HepG2 (cell line): ENCODE measurements around the gene SPATA25. TPM values are rescaled to one million over a fixed set of nuclear protein-coding genes. Genes with fewer than 3 reads are reported as not detected.

Experiments
- ARNT ChIP-seq: fragments of 450-650 bp; IDR thresholded peaks from 2 replicates; pipeline ENCODE4 v1.6.1; 2017
- CCDC6 ChIP-seq: sonication (generic); formaldehyde crosslinking; IDR thresholded peaks from 2 replicates; pipeline ENCODE4 v1.8.1; 2022; ENCODE audit warnings: mild to moderate bottlenecking, missing genetic modification reagents, moderate library complexity
- GATAD1 ChIP-seq: IDR thresholded peaks from 2 replicates; pipeline ENCODE4 v1.6.1; 2016; ENCODE audit warnings: missing genetic modification reagents, missing compliant biosample characterization
- GZF1 ChIP-seq: sonication (generic); formaldehyde crosslinking; IDR thresholded peaks from 2 replicates; pipeline ENCODE4 v1.5.1; 2020; ENCODE audit warnings: mild to moderate bottlenecking, missing genetic modification reagents
- KLF12 ChIP-seq: sonication (generic); formaldehyde crosslinking; IDR thresholded peaks from 2 replicates; pipeline ENCODE4 v1.4.0; 2020; ENCODE audit warnings: missing genetic modification reagents, borderline replicate concordance
- NFIC ChIP-seq: IDR thresholded peaks from 2 replicates; pipeline ENCODE4 v1.6.1; 2012; ENCODE audit warnings: mild to moderate bottlenecking, low read length, inconsistent platforms
- PHF8 ChIP-seq: sonication (generic); formaldehyde crosslinking; IDR thresholded peaks from 2 replicates; pipeline ENCODE4 v1.5.0; 2020; ENCODE audit warnings: missing genetic modification reagents
- PRMT3 ChIP-seq: sonication (generic); formaldehyde crosslinking; IDR thresholded peaks from 2 replicates; pipeline ENCODE4 v1.8.1; 2022; ENCODE audit warnings: low read depth, mild to moderate bottlenecking, moderate library complexity, missing genetic modification reagents, borderline replicate concordance
- SNAPC4 ChIP-seq: sonication (generic); formaldehyde crosslinking; IDR thresholded peaks from 2 replicates; pipeline ENCODE4 v1.4.0; 2020; ENCODE audit warnings: mild to moderate bottlenecking, missing genetic modification reagents
- SRSF1 ChIP-seq: fragments of 200-400 bp; formaldehyde crosslinking; optimal IDR thresholded peaks from 2 replicates; pipeline ENCODE3; 2017; ENCODE audit warnings: mild to moderate bottlenecking, low read depth, low read length, moderate library complexity
- SRSF4 ChIP-seq: fragments of 200-400 bp; formaldehyde crosslinking; IDR thresholded peaks from one replicate; pipeline ENCODE4 v1.6.1; 2018; ENCODE audit warnings: mild to moderate bottlenecking, low read depth, low read length, moderate library complexity; ENCODE audit not compliant: poor library complexity, severe bottlenecking
- TEAD2 ChIP-seq: sonication (generic); formaldehyde crosslinking; IDR thresholded peaks from 2 replicates; pipeline ENCODE4 v1.9.0; 2021; ENCODE audit warnings: missing genetic modification reagents
- ZBTB1 ChIP-seq: sonication (generic); formaldehyde crosslinking; IDR thresholded peaks from 2 replicates; pipeline ENCODE4 v1.4.0; 2020; ENCODE audit warnings: missing genetic modification reagents, borderline replicate concordance
- ZMYM3 ChIP-seq: sonication (generic); formaldehyde crosslinking; IDR thresholded peaks from 2 replicates; pipeline ENCODE4 v1.5.1; 2020; ENCODE audit warnings: mild to moderate bottlenecking, missing genetic modification reagents
- ZNF292 ChIP-seq: sonication (generic); formaldehyde crosslinking; IDR thresholded peaks from 2 replicates; pipeline ENCODE4 v1.8.1; 2022; ENCODE audit warnings: mild to moderate bottlenecking, low read depth, missing genetic modification reagents, borderline replicate concordance
- ZNF460 ChIP-seq: sonication (generic); formaldehyde crosslinking; IDR thresholded peaks from 2 replicates; pipeline ENCODE4 v1.5.1; 2020; ENCODE audit warnings: missing genetic modification reagents, mild to moderate bottlenecking, borderline replicate concordance
- ZNF543 ChIP-seq: sonication (generic); formaldehyde crosslinking; IDR thresholded peaks from 2 replicates; pipeline ENCODE4 v1.4.0; 2020; ENCODE audit warnings: mild to moderate bottlenecking, missing genetic modification reagents
- ZNF570 ChIP-seq: sonication (generic); formaldehyde crosslinking; IDR thresholded peaks from 2 replicates; pipeline ENCODE4 v1.4.0; 2020; ENCODE audit warnings: mild to moderate bottlenecking, missing genetic modification reagents, borderline replicate concordance
- ZNF784 ChIP-seq: sonication (generic); formaldehyde crosslinking; IDR thresholded peaks from 2 replicates; pipeline ENCODE4 v1.5.1; 2020; ENCODE audit warnings: missing genetic modification reagents, mild to moderate bottlenecking, borderline replicate concordance
- polyA plus RNA-seq, 8 experiments: library from polyadenylated mRNA; depleted of rRNA in 3 of 8; stranded (reverse) in 7 of 8; unstranded in 1 of 8; fragments of >200 nt; fragmentation: Illumina TruSeq in 4 of 8; extraction: Trizol in 4 of 8; gene quantifications; 2 replicates each; pipeline versions ENCODE4 v1.2.1 to v1.2.3, GENCODE V29; 2011 to 2016; ENCODE audit warnings: low read depth in 4 of 8, missing spikeins in 1 of 8, mixed read lengths in 1 of 8; ENCODE audit not compliant: insufficient read depth in 1 of 8
- total RNA-seq, 5 experiments: library from RNA; depleted of rRNA; stranded (reverse); fragments of >200 nt; fragmentation: Illumina TruSeq; extraction: Trizol; gene quantifications; 2 replicates each; pipeline ENCODE4 v1.2.3, GENCODE V29; 2016; ENCODE audit warnings: low read depth in 1 of 5
- TF ChIP-seq, protein P1 (sequence below): sonication (generic); formaldehyde crosslinking; IDR thresholded peaks from 2 replicates; pipeline ENCODE4 v1.4.0; 2020; ENCODE audit warnings: missing genetic modification reagents
- TF ChIP-seq, protein P2 (sequence below): sonication (generic); formaldehyde crosslinking; IDR thresholded peaks from 2 replicates; pipeline ENCODE4 v1.8.1; 2022; ENCODE audit warnings: mild to moderate bottlenecking, missing genetic modification reagents

The SPATA25 gene
- total and polyA plus RNA-seq, 2 of the 13 experiments (the other 11 are each of a cell fraction or from before 2014, with no cell fraction given) = 4.8 to 7.6 TPM

GRCh38 chr20:45934046-45934585 lies 46.7 kb upstream of the SPATA25 start (continued):
- TF ChIP-seq, protein P1, sequence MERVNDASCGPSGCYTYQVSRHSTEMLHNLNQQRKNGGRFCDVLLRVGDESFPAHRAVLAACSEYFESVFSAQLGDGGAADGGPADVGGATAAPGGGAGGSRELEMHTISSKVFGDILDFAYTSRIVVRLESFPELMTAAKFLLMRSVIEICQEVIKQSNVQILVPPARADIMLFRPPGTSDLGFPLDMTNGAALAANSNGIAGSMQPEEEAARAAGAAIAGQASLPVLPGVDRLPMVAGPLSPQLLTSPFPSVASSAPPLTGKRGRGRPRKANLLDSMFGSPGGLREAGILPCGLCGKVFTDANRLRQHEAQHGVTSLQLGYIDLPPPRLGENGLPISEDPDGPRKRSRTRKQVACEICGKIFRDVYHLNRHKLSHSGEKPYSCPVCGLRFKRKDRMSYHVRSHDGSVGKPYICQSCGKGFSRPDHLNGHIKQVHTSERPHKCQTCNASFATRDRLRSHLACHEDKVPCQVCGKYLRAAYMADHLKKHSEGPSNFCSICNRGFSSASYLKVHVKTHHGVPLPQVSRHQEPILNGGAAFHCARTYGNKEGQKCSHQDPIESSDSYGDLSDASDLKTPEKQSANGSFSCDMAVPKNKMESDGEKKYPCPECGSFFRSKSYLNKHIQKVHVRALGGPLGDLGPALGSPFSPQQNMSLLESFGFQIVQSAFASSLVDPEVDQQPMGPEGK (CRISPR knock-in tag) = peak; percentile 78; the same call in 1 of the 2 replicates
- no peak for TF ChIP-seq ARNT
- 0 out of 2 replicates have a peak, but pooled peaks have one; percentile 30 for TF ChIP-seq ZNF460
- peak; percentile 41 for TF ChIP-seq ZNF784 (CRISPR knock-in tag)
- TF ChIP-seq, protein P2, sequence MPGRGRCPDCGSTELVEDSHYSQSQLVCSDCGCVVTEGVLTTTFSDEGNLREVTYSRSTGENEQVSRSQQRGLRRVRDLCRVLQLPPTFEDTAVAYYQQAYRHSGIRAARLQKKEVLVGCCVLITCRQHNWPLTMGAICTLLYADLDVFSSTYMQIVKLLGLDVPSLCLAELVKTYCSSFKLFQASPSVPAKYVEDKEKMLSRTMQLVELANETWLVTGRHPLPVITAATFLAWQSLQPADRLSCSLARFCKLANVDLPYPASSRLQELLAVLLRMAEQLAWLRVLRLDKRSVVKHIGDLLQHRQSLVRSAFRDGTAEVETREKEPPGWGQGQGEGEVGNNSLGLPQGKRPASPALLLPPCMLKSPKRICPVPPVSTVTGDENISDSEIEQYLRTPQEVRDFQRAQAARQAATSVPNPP = peak; percentile 85; the same call in 1 of the 2 replicates
- TF ChIP-seq PRMT3 (CRISPR knock-in tag) = 0 out of 2 replicates have a peak, but pooled peaks have one; percentile 26
- TF ChIP-seq ZNF292 (CRISPR knock-in tag) = 0 out of 2 replicates have a peak, but pooled peaks have one; percentile 19
- TF ChIP-seq CCDC6 (CRISPR knock-in tag) = peak; percentile 33; the same call in 1 of the 2 replicates
- no peak; the same call in 1 of the 2 replicates for TF ChIP-seq ZBTB1 (CRISPR knock-in tag)
- TF ChIP-seq SNAPC4 (CRISPR knock-in tag) = peak; percentile 95
- TF ChIP-seq KLF12 (CRISPR knock-in tag) = peak; percentile 11; the same call in 1 of the 2 replicates
- peak; percentile 91 for TF ChIP-seq ZMYM3 (CRISPR knock-in tag)
- no peak for TF ChIP-seq SRSF1
- no peak for TF ChIP-seq GATAD1
- TF ChIP-seq GZF1 (CRISPR knock-in tag) = 0 out of 2 replicates have a peak, but pooled peaks have one; percentile 56
- no peak for TF ChIP-seq TEAD2 (CRISPR knock-in tag)
- no peak for TF ChIP-seq PHF8 (CRISPR knock-in tag)
- peak; percentile 15 for TF ChIP-seq SRSF4
- TF ChIP-seq ZNF570 (CRISPR knock-in tag) = peak; percentile 81; the same call in 1 of the 2 replicates
- TF ChIP-seq ZNF543 (CRISPR knock-in tag) = peak; percentile 91
- no peak for TF ChIP-seq NFIC
